Loucy (cell line): ENCODE measurements around the gene SLC9A8.

Experiments used
- H2AFZ ChIP-seq: fragments of 200-600 bp; sonication (generic); 2 replicates; pipeline ENCODE4 v1.6.0; 2016; ENCODE audit warnings: antibody characterized with exemption, mild to moderate bottlenecking, low read length, moderate library complexity
- H3F3A ChIP-seq: fragments of 200-600 bp; 2 replicates; pipeline ENCODE4 v1.6.0; 2016; ENCODE audit warnings: antibody characterized with exemption, low read depth, mild to moderate bottlenecking
- H3K27me3 ChIP-seq: fragments of 200-600 bp; sonication (generic); 2 replicates; pipeline ENCODE4 v1.6.1; 2014; ENCODE audit warnings: low read length, mild to moderate bottlenecking; ENCODE audit not compliant: insufficient read depth, poor library complexity, severe bottlenecking
- H3K36me3 ChIP-seq: fragments of 200-600 bp; sonication (generic); 2 replicates; pipeline ENCODE4 v1.6.1; 2016; ENCODE audit warnings: low read length; ENCODE audit not compliant: insufficient read depth
- H3K4me1 ChIP-seq: fragments of 200-600 bp; sonication (generic); 2 replicates; pipeline ENCODE4 v1.5.1; 2014; ENCODE audit warnings: low read length, mild to moderate bottlenecking; ENCODE audit not compliant: insufficient read depth, poor library complexity, severe bottlenecking
- H3K4me2 ChIP-seq: fragments of 200-600 bp; sonication (generic); 2 replicates; pipeline ENCODE4 v1.6.0; 2014; ENCODE audit warnings: antibody characterized with exemption, low read length, low read depth, mild to moderate bottlenecking; ENCODE audit not compliant: poor library complexity, severe bottlenecking
- H3K4me3 ChIP-seq: fragments of 200-600 bp; sonication (generic); 2 replicates; pipeline ENCODE4 v1.5.1; 2014; ENCODE audit warnings: low read length, mild to moderate bottlenecking, mixed read lengths; ENCODE audit not compliant: poor library complexity, severe bottlenecking
- H3K79me2 ChIP-seq: fragments of 200-600 bp; sonication (generic); 2 replicates; pipeline ENCODE4 v1.6.1; 2014; ENCODE audit warnings: low read length; ENCODE audit not compliant: insufficient read depth
- H3K9ac ChIP-seq: fragments of 200-600 bp; sonication (generic); 2 replicates; pipeline ENCODE4 v1.6.0; 2014; ENCODE audit warnings: mild to moderate bottlenecking, low read depth, low read length, moderate library complexity; ENCODE audit not compliant: poor library complexity, severe bottlenecking
- H3K9me2 ChIP-seq: fragments of 200-600 bp; sonication (generic); replicated peaks from 2 replicates; pipeline ENCODE4 v1.6.1; 2016; ENCODE audit warnings: low read depth, low read length, mixed read lengths
- H3K9me3 ChIP-seq: fragments of 200-600 bp; sonication (generic); 2 replicates; pipeline ENCODE4 v1.6.1; 2014; ENCODE audit warnings: mild to moderate bottlenecking, antibody characterized with exemption, low read length, low read depth; ENCODE audit not compliant: insufficient read depth
- H4K20me1 ChIP-seq: fragments of 200-600 bp; sonication (generic); 2 replicates; pipeline ENCODE4 v1.6.0; 2014; ENCODE audit warnings: antibody characterized with exemption, low read length, mild to moderate bottlenecking; ENCODE audit not compliant: insufficient read depth, poor library complexity, severe bottlenecking
- CTCF ChIP-seq: fragments of 200-600 bp; sonication (generic); conservative IDR thresholded peaks from 2 replicates; pipeline ENCODE4 v1.5.1; 2014; ENCODE audit warnings: mild to moderate bottlenecking, antibody characterized with exemption, low read length
- EZH2phosphoT487 ChIP-seq: fragments of 200-600 bp; IDR thresholded peaks from 2 replicates; pipeline ENCODE4 v1.6.1; 2018; ENCODE audit warnings: antibody characterized with exemption, mild to moderate bottlenecking, moderate library complexity, borderline replicate concordance

The SLC9A8 gene

DNA sequence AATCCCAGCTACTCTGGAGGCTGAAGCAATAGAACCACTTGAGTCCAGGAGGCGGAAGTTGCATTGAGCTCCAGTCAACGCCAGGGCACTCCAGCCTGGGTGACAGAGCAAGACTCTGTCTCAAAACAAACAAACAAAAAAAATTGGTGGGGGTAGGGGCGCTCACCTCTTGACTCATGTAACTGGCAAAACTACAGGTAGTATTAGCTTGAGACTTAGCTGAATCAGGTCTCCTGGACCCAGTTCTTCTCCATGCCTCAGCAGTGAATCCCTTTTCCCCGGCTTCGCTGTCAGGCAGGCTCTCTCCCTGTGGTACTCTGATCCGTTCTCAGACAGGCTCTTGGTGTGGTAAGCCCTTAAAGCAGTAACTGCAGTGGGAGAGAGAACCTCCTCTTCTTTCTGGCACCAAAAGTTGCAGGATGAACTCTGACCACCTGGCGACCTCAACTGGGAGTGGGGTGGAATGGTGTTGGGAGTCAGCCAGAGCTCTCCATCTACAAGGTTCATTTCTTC, 12.9 kb downstream of the SLC9A8 start:
- H3K9me2 ChIP-seq: no peaks in the 10 kb centered on the region
- no peak overlapping the region for H3K4me3 ChIP-seq
- no peak for TF ChIP-seq EZH2phosphoT487
- no peak for TF ChIP-seq CTCF
- H4K20me1 ChIP-seq: no peaks in the 10 kb centered on the region
- H3K4me1 ChIP-seq: peaks cover 26% of the 10 kb centered on the region
- no peaks in the 10 kb centered on the region for H3K9me3 ChIP-seq
- H3K27me3 ChIP-seq: no peaks in the 10 kb centered on the region
- H3K9ac ChIP-seq: no peak overlapping the region
- 0 out of 2 replicates have a peak, but pooled peaks cover 7% of the 10 kb centered on the region for H3F3A ChIP-seq
- H3K36me3 ChIP-seq: no peaks in the 10 kb centered on the region; the same call in 1 of the 2 replicates
- no peaks in the 10 kb centered on the region for H3K79me2 ChIP-seq
- H2AFZ ChIP-seq: no peak overlapping the region
- no peak overlapping the region for H3K4me2 ChIP-seq

DNA sequence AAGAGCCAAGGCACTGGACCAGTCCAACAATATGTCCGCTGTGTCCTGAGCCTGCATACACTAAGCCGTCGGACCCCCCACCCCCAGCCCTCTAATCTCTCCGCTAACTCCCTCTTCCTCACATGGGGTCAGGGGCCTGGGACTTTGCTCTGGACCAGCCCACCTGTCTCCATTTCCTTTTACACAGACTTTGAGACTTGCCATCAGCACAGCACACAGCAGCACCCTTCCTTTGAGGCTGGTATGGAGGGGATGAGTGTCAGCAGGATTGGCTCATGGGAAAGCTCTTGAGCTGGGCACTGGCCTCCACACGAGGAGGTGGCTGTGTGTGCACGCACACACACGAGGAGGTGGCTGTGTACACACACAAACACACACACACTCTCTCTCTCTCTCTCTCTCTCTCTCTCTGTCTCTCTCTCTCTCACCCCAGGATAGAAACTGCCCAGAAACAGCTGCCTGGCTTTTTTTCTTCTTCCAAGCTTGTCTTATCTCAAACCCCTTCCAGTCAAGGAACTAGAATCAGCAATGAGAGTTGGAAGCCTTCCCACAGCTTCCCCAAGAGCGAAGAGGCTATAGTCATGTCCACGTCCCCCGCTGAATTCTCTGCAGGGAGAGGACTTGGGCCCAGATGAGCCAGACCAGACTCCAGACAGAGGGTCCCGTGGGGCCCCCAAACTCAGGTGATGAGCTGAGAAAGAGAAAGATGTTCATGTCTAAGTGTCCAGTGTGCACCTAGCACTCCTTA, 18.6 kb downstream of the SLC9A8 start:
- Histone ChIP-seq H3F3A (no peaks in the 10 kb centered on the region), H3K4me2 (no peak overlapping the region), H3K27me3 (no peaks in the 10 kb centered on the region), H3K9me2 (no peaks in the 10 kb centered on the region), H3K9ac (no peak overlapping the region), H3K4me3 (no peak overlapping the region), H3K4me1 (no peaks in the 10 kb centered on the region), H2AFZ (no peak overlapping the region), H4K20me1 (no peaks in the 10 kb centered on the region), H3K9me3 (no peaks in the 10 kb centered on the region), H3K36me3 (peaks cover 5% of the 10 kb centered on the region; the same call in 1 of the 2 replicates), H3K79me2 (no peaks in the 10 kb centered on the region)
- TF ChIP-seq CTCF: no peak
- TF ChIP-seq EZH2phosphoT487: no peak

DNA sequence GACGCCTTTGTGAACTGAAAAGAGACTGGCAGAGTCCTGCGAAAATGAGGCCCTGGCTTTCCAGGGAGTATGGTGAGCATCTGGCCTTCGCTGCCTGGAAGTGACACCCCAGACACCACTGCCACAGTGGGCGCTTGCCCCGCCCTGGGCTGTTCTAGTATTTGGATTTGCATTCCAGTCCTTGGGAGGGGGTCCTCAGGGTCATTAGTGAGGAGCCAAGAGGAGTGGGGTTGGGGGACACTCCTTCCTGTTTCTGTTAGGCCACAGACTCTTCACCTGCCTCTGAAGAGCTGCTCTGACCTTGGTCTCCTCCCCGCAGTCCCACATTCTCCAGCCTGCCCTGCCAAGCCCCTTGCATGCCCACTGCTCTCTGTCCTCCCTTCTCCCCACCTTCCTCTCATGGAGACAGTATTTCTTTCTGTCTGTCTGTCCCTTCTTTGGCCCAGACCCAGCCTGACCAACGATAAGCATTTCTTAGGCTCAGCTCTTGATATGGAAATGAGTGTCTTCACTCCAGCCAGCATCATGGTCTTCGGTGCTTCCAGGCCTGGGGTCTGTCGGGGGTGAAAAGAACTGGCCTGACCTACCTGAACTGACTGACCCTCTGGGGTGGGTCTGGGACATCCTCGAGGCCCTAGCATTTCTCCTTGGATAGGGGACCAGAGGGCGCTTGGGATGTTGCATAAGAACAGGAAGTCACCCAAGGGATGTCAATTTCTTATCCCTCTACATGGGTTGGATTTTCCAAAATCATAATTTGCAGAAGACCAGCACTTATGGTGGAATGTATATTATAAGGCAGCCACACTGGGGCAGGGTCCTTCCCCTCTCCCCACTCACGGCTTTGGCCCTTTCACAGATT, 19.4 kb downstream of the SLC9A8 start:
- no peaks in the 10 kb centered on the region for H3K9me2 ChIP-seq
- no peak overlapping the region for H3K4me3 ChIP-seq
- no peak overlapping the region for H3K9ac ChIP-seq
- no peaks in the 10 kb centered on the region for H4K20me1 ChIP-seq
- H3K4me1 ChIP-seq: no peaks in the 10 kb centered on the region
- no peaks in the 10 kb centered on the region for H3K27me3 ChIP-seq
- H3K4me2 ChIP-seq: no peak overlapping the region
- no peaks in the 10 kb centered on the region for H3F3A ChIP-seq
- H3K36me3 ChIP-seq: peaks cover 5% of the 10 kb centered on the region; the same call in 1 of the 2 replicates
- no peaks in the 10 kb centered on the region for H3K9me3 ChIP-seq
- TF ChIP-seq EZH2phosphoT487 (no peak), CTCF (no peak)
- H2AFZ ChIP-seq: no peak overlapping the region
- H3K79me2 ChIP-seq: no peaks in the 10 kb centered on the region
